ENCODE results near the gene TAB2. TPM values are rescaled to one million over a fixed set of nuclear protein-coding genes. Genes with fewer than 3 reads are reported as not detected.
"Not testable (repeated sequence)": the region's sequence is repeated elsewhere in the genome, so short reads cannot be mapped to it uniquely, and the experiment has no call there.

The TAB2 gene
- total and polyA plus RNA-seq, 2 of the 8 experiments (the other 6 are each of a cell fraction or from before 2014, with no cell fraction given), result 40.4 to 63.0 TPM

- Histone ChIP-seq H3K9me3 (ENCODE audit: insufficient read depth in 2 of 2, low read depth in 1 of 2, low read length in 1 of 2) (no peaks in the 10 kb centered on the region), H3K4me1 (replicated peaks in 1 of 4; ENCODE audit: control insufficient read depth in 3 of 4, insufficient read depth in 4 of 4, low read length in 3 of 4) (no peaks in the 10 kb centered on the region), H3K4me2 (ENCODE audit: insufficient read depth in 1 of 2, low read depth in 2 of 2, low read length in 2 of 2) (no peak overlapping the region), H2BK120ac (replicated peaks; ENCODE audit: low read depth, low read length) (no peak overlapping the region), H3K79me1 (ENCODE audit: low read depth, low read length) (peaks cover 2% of the 10 kb centered on the region; the same call in 1 of the 2 replicates), H3K27ac (ENCODE audit: low read depth, low read length) (no peak overlapping the region), H3K27me3 (replicated peaks in 1 of 4; ENCODE audit: control insufficient read depth in 3 of 4, extremely low read depth in 1 of 4, insufficient read depth in 3 of 4, low read length in 3 of 4) (no peaks in the 10 kb centered on the region), H4K91ac (replicated peaks; ENCODE audit: insufficient read length, low read length) (no peak overlapping the region), H3K4ac (replicated peaks; ENCODE audit: insufficient read length, low read depth, low read length) (no peak overlapping the region), H2BK5ac (ENCODE audit: low read depth, low read length) (no peak overlapping the region), H2BK20ac (ENCODE audit: low read length) (no peak overlapping the region), H3K14ac (ENCODE audit: insufficient read length) (no peak overlapping the region), H2AFZ (ENCODE audit: low read length) (no peak overlapping the region), H3K18ac (ENCODE audit: extremely low read depth, low read length) (no peak overlapping the region), H3K79me2 (ENCODE audit: control insufficient read depth in 1 of 2, insufficient read depth in 2 of 2, low read length in 2 of 2) (peaks cover 0 to 92% of the 10 kb centered on the region in 2 experiments; a peak in 2 of 4 replicates), H3K9ac (replicated peaks in 1 of 4; ENCODE audit: extremely low read depth in 1 of 4, low read depth in 3 of 4, low read length in 3 of 4) (no peak overlapping the region), H4K20me1 (replicated peaks in 1 of 2; ENCODE audit: control insufficient read depth in 1 of 2, insufficient read depth in 2 of 2, low read length in 2 of 2) (peaks cover 2 to 8% of the 10 kb centered on the region in 2 experiments), H3K4me3 (ENCODE audit: extremely low read depth in 1 of 4, insufficient read depth in 2 of 4, low read depth in 3 of 4, low read length in 4 of 4) (no peak overlapping the region), H4K5ac (ENCODE audit: insufficient read length, low read depth, low read length) (no peak overlapping the region), H3K23me2 (ENCODE audit: low read depth, low read length) (no peaks in the 10 kb centered on the region), H3K36me3 (ENCODE audit: control insufficient read depth in 2 of 4, insufficient read depth in 4 of 4, low read length in 3 of 4) (peaks cover 0 to 3% (median 0%) of the 10 kb centered on the region in 4 experiments; a peak in 1 of 8 replicates), H2BK12ac (ENCODE audit: low read depth, low read length) (no peak overlapping the region), H3K23ac (ENCODE audit: insufficient read length) (no peak overlapping the region), H2AK5ac (ENCODE audit: low read depth, low read length) (no peak overlapping the region), H2BK15ac (ENCODE audit: low read length) (no peak overlapping the region), H3K56ac (replicated peaks; ENCODE audit: insufficient read length, low read depth, low read length) (no peak overlapping the region), H4K8ac (ENCODE audit: extremely low read depth, insufficient read depth, low read length) (no peak overlapping the region)
- no peak for TF ChIP-seq TCF12 (IDR thresholded peaks at IDR 0.05; ENCODE audit: low read depth, low read length)
- DNase-seq (ENCODE audit: low read depth in 1 of 2, low spot score in 2 of 2) (no peak), FAIRE-seq (no peak)
- POLR2A ChIA-PET (ENCODE audit: partially characterized antibody), result no interaction called here
- WGBS, 2 experiments (ENCODE audit: extremely low coverage in 1 of 2, insufficient coverage in 1 of 2, insufficient read length in 1 of 2, insufficient replicate concordance in 2 of 2, low coverage in 1 of 2, low lambda C conversion rate in 2 of 2, missing lambda C conversion rate in 1 of 2), result 83% methylated on average over 2 of the region's 2 CpGs; no CpG with 5 or more reads in 1 of the 2 experiments
- CTCF ChIA-PET (ENCODE audit: partially characterized antibody), result interaction anchor here (0.7 to 1.3 kb wide), 2 partner anchors 9 to 55 kb away, joined by 3 read pairs; no protein-coding TSS in a partner anchor
Observed at GRCh38 chr6:149347067-149347466, 29.6 kb downstream of the TAB2 start.

- not testable (repeated sequence) for FAIRE-seq; H3K4me1 ChIP-seq (replicated peaks in 1 of 4; ENCODE audit: control insufficient read depth in 3 of 4, insufficient read depth in 4 of 4, low read length in 3 of 4); H3K4ac ChIP-seq (replicated peaks; ENCODE audit: insufficient read length, low read depth, low read length); H3K18ac ChIP-seq (ENCODE audit: extremely low read depth, low read length); H4K5ac ChIP-seq (ENCODE audit: insufficient read length, low read depth, low read length); H3K23me2 ChIP-seq (ENCODE audit: low read depth, low read length); H2BK15ac ChIP-seq (ENCODE audit: low read length); H3K4me3 ChIP-seq (ENCODE audit: extremely low read depth in 1 of 4, insufficient read depth in 2 of 4, low read depth in 3 of 4, low read length in 4 of 4); H3K36me3 ChIP-seq (ENCODE audit: control insufficient read depth in 2 of 4, insufficient read depth in 4 of 4, low read length in 3 of 4); H2BK5ac ChIP-seq (ENCODE audit: low read depth, low read length); H3K23ac ChIP-seq (ENCODE audit: insufficient read length); H3K9ac ChIP-seq (replicated peaks in 1 of 4; ENCODE audit: extremely low read depth in 1 of 4, low read depth in 3 of 4, low read length in 3 of 4); H2BK20ac ChIP-seq (ENCODE audit: low read length); H4K91ac ChIP-seq (replicated peaks; ENCODE audit: insufficient read length, low read length); H3K9me3 ChIP-seq (ENCODE audit: insufficient read depth in 2 of 2, low read depth in 1 of 2, low read length in 1 of 2); H2BK12ac ChIP-seq (ENCODE audit: low read depth, low read length); H3K56ac ChIP-seq (replicated peaks; ENCODE audit: insufficient read length, low read depth, low read length); H2AFZ ChIP-seq (ENCODE audit: low read length); H2AK5ac ChIP-seq (ENCODE audit: low read depth, low read length); H3K4me2 ChIP-seq (ENCODE audit: insufficient read depth in 1 of 2, low read depth in 2 of 2, low read length in 2 of 2); H3K27me3 ChIP-seq (replicated peaks in 1 of 4; ENCODE audit: control insufficient read depth in 3 of 4, extremely low read depth in 1 of 4, insufficient read depth in 3 of 4, low read length in 3 of 4); H3K79me1 ChIP-seq (ENCODE audit: low read depth, low read length); H4K20me1 ChIP-seq (replicated peaks in 1 of 2; ENCODE audit: control insufficient read depth in 1 of 2, insufficient read depth in 2 of 2, low read length in 2 of 2); DNase-seq (ENCODE audit: low read depth in 1 of 2, low spot score in 2 of 2); H3K14ac ChIP-seq (ENCODE audit: insufficient read length); H2BK120ac ChIP-seq (replicated peaks; ENCODE audit: low read depth, low read length); H4K8ac ChIP-seq (ENCODE audit: extremely low read depth, insufficient read depth, low read length); H3K27ac ChIP-seq (ENCODE audit: low read depth, low read length)
- 96% methylated on average over 6 of the region's 6 CpGs; no CpG with 5 or more reads in 1 of the 2 experiments for WGBS, 2 experiments (ENCODE audit: extremely low coverage in 1 of 2, insufficient coverage in 1 of 2, insufficient read length in 1 of 2, insufficient replicate concordance in 2 of 2, low coverage in 1 of 2, low lambda C conversion rate in 2 of 2, missing lambda C conversion rate in 1 of 2)
- ChIA-PET CTCF (ENCODE audit: partially characterized antibody) (interaction anchor here (0.8 to 1.7 kb wide), 2 partner anchors 15 to 45 kb away, joined by 3 to 4 read pairs; no protein-coding TSS in a partner anchor), POLR2A (ENCODE audit: partially characterized antibody) (interaction anchor here (0.6 to 1.3 kb wide), 5 partner anchors 10 to 285 kb away, joined by 3 to 6 read pairs (median 3); no protein-coding TSS in a partner anchor)
- peaks cover 0 to 92% of the 10 kb centered on the region in 2 experiments; a peak in 3 of 4 replicates for H3K79me2 ChIP-seq (ENCODE audit: control insufficient read depth in 1 of 2, insufficient read depth in 2 of 2, low read length in 2 of 2)
Observed at GRCh38 chr6:149349279-149349678, 31.8 kb downstream of the TAB2 start.
